Uterus (tissue), 4 donors: Measurements from ENCODE around the gene TMEM81. TPM values are rescaled to one million over a fixed set of nuclear protein-coding genes. Genes with fewer than 3 reads are reported as not detected.

Experiments
- DNase-seq, 2 donors: peaks; one replicate each; pipeline ENCODE4 v3.0.0-alpha.2; 2019 to 2020
- H3K27ac ChIP-seq, 2 donors: fragments of 200-600 bp; sonication (generic); 1 replicate in 1 of 2; 2 replicates in 1 of 2; pipeline ENCODE4 v1.5.1; 2016 to 2018
- H3K27me3 ChIP-seq, 2 donors: fragments of 200-600 bp; sonication (generic); one replicate each; pipeline ENCODE4 v1.5.1; 2018 to 2019; ENCODE audit warnings: control low read depth in 1 of 2
- H3K36me3 ChIP-seq, 2 donors: fragments of 200-600 bp; sonication (generic); one replicate each; pipeline ENCODE4 v1.5.1; 2019; ENCODE audit warnings: control low read depth in 1 of 2
- H3K4me1 ChIP-seq, 2 donors: fragments of 200-600 bp; sonication (generic); one replicate each; pipeline ENCODE4 v1.5.1; 2018 to 2019; ENCODE audit warnings: control low read depth in 1 of 2
- H3K4me3 ChIP-seq, 2 donors: fragments of 200-600 bp; sonication (generic); 1 replicate in 1 of 2; 2 replicates in 1 of 2; pipeline ENCODE4 v1.5.1; 2018 to 2019; ENCODE audit warnings: mild to moderate bottlenecking in 1 of 2
- H3K9me3 ChIP-seq, 2 donors: fragments of 200-600 bp; sonication (generic); one replicate each; pipeline ENCODE4 v1.5.1; 2019; ENCODE audit warnings: control low read depth in 1 of 2
- CTCF ChIP-seq, 4 experiments: fragments of 200-600 bp in 2 of 4; fragments of 450-650 bp in 2 of 4; sonication (generic) in 2 of 4; IDR thresholded peaks; one replicate each; pipeline ENCODE4 v1.5.1; 2016 to 2019; ENCODE audit warnings: antibody characterized with exemption in 4 of 4, mild to moderate bottlenecking in 2 of 4, moderate library complexity in 1 of 4
- POLR2A ChIP-seq, 2 donors: fragments of 450-650 bp; IDR thresholded peaks; one replicate each; pipeline ENCODE4 v1.6.1; 2016; ENCODE audit warnings: antibody characterized with exemption in 2 of 2, mild to moderate bottlenecking in 1 of 2, moderate library complexity in 1 of 2
- intact Hi-C: fragments of 100-400 bp; cut with DNase I; formaldehyde crosslinking; loops from one replicate; pipeline ENCODE4 v1.15.1; 2023; ENCODE audit warnings: low total_unique reads
- total RNA-seq, 4 donors: library from RNA; depleted of rRNA in 3 of 4; stranded (reverse); fragments of >200 nt in 3 of 4; gene quantifications; one replicate each; pipeline versions ENCODE4 v1.1.0 to v1.2.4, GENCODE V29; 2014 to 2023
- donor health status: DM: yes; HTN: yes; CAD: no.

The TMEM81 gene
- total RNA-seq, 4 donors from 2014 or later, result 0.26 to 3.3 (median 1.7) TPM; not detected in 1

GRCh38 chr1:205109711-205110110 lies 25.5 kb upstream of the TMEM81 start:
- intact Hi-C loops, result no loop called here
- no peaks in the 10 kb centered on the region for H3K36me3 ChIP-seq
- H3K27me3 ChIP-seq, result no peaks in the 10 kb centered on the region
- no peaks in the 10 kb centered on the region for H3K4me1 ChIP-seq
- TF ChIP-seq CTCF (IDR thresholded peaks at IDR 0.05) (no peak), POLR2A (IDR thresholded peaks at IDR 0.05) (no peak)
- H3K4me3 ChIP-seq, result no peak overlapping the region
- DNase-seq, result no peak
- no peaks in the 10 kb centered on the region for H3K9me3 ChIP-seq
- no peak overlapping the region for H3K27ac ChIP-seq

GRCh38 chr1:205109269-205109668 lies 25.0 kb upstream of the TMEM81 start:
- Histone ChIP-seq H3K4me3 (no peak overlapping the region), H3K27ac (no peak overlapping the region), H3K4me1 (no peaks in the 10 kb centered on the region), H3K36me3 (no peaks in the 10 kb centered on the region), H3K9me3 (no peaks in the 10 kb centered on the region), H3K27me3 (no peaks in the 10 kb centered on the region)
- no peak for DNase-seq
- intact Hi-C loops, result no loop called here
- TF ChIP-seq POLR2A (IDR thresholded peaks at IDR 0.05), result no peak
- no peak for TF ChIP-seq CTCF (IDR thresholded peaks at IDR 0.05)

- Histone ChIP-seq H3K4me3 (no peak overlapping the region), H3K36me3 (no peaks in the 10 kb centered on the region), H3K27ac (no peak overlapping the region), H3K27me3 (no peaks in the 10 kb centered on the region), H3K9me3 (no peaks in the 10 kb centered on the region), H3K4me1 (no peaks in the 10 kb centered on the region)
- no peak for DNase-seq
- intact Hi-C loops, result no loop called here
- TF ChIP-seq CTCF (IDR thresholded peaks at IDR 0.05) (no peak), POLR2A (IDR thresholded peaks at IDR 0.05) (no peak)
These were observed 24.2 kb upstream of the TMEM81 start for GRCh38 chr1:205108464-205108863.

DNA sequence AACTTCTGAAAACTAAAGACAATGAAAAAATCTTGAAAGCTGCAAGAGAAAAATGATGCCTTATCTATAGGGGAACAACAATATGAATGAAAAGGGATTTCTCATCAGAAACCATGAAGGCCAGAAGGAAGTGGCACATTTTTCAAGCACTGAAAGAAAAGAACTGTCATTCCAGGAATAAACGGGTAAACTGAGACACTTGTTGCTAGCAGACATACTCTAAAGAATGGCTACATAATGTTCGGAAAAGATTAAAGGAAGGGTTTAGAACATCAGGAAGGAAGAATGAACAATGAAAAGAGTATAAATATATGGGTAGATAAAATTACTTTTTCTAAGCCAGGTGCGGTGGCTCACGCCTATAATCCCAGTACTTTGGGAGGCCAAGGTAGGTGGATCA lies 23.1 kb upstream of the TMEM81 start:
- intact Hi-C loops, result no loop called here
- TF ChIP-seq CTCF (IDR thresholded peaks at IDR 0.05) (no peak), POLR2A (IDR thresholded peaks at IDR 0.05) (no peak)
- Histone ChIP-seq H3K9me3 (no peaks in the 10 kb centered on the region), H3K4me1 (no peaks in the 10 kb centered on the region), H3K27me3 (no peaks in the 10 kb centered on the region), H3K27ac (no peak overlapping the region), H3K36me3 (no peaks in the 10 kb centered on the region), H3K4me3 (no peak overlapping the region)
- no peak for DNase-seq

GRCh38 chr1:205102404-205102803 lies 18.1 kb upstream of the TMEM81 start:
- intact Hi-C loops, result no loop called here
- TF ChIP-seq CTCF (IDR thresholded peaks at IDR 0.05) (no peak), POLR2A (IDR thresholded peaks at IDR 0.05) (no peak)
- Histone ChIP-seq H3K4me1 (no peaks in the 10 kb centered on the region), H3K27ac (no peak overlapping the region), H3K4me3 (no peak overlapping the region), H3K9me3 (no peaks in the 10 kb centered on the region), H3K27me3 (no peaks in the 10 kb centered on the region), H3K36me3 (peaks cover 0 to 6% of the 10 kb centered on the region in 2 donors)
- DNase-seq, result no peak
